Mesothelial cell of epicardium (in vitro differentiated cells): Measurements from ENCODE around the gene HHAT. TPM values are rescaled to one million over a fixed set of nuclear protein-coding genes. Genes with fewer than 3 reads are reported as not detected.

ENCODE experiments used
- DNase-seq, 2 experiments: peaks; one replicate each; pipeline ENCODE4 v3.0.0; 2021; ENCODE audit warnings: low spot score in 2 of 2; ENCODE audit not compliant: unreplicated experiment in 2 of 2
- H3K27ac Mint-ChIP-seq: 2 replicates; pipeline ENCODE4 v1.8.0; 2021; ENCODE audit warnings: mixed read lengths
- H3K27me3 Mint-ChIP-seq: 2 replicates; pipeline ENCODE4 v1.8.0; 2021; ENCODE audit warnings: low read depth, mixed read lengths
- H3K36me3 Mint-ChIP-seq: 2 replicates; pipeline ENCODE4 v1.8.0; 2021; ENCODE audit warnings: mixed read lengths
- H3K4me1 Mint-ChIP-seq: 2 replicates; pipeline ENCODE4 v1.8.0; 2021; ENCODE audit warnings: mixed read lengths
- H3K4me3 Mint-ChIP-seq: 2 replicates; pipeline ENCODE4 v1.8.0; 2021; ENCODE audit warnings: mild to moderate bottlenecking, moderate library complexity, mixed read lengths
- H3K9me3 Mint-ChIP-seq: 2 replicates; pipeline ENCODE4 v1.8.0; 2021; ENCODE audit warnings: mixed read lengths
- CTCF ChIP-seq: fragments of 200-600 bp; sonication (generic); IDR thresholded peaks from one replicate; pipeline ENCODE4 v1.5.0; 2021; ENCODE audit warnings: antibody characterized with exemption; ENCODE audit not compliant: unreplicated experiment
- total RNA-seq: library from RNA; stranded (reverse); gene quantifications from 3 replicates; pipeline ENCODE4 v1.2.1, GENCODE V29; 2021

Gene HHAT
- total RNA-seq, 1 donor from 2014 or later = 19.2 TPM

GRCh38 chr1:210496063-210496462 is 167.4 kb downstream of the HHAT start:
- no peaks in the 10 kb centered on the region for H3K27me3 Mint-ChIP-seq
- H3K36me3 Mint-ChIP-seq = no peaks in the 10 kb centered on the region
- H3K27ac Mint-ChIP-seq = no peak overlapping the region
- no peaks in the 10 kb centered on the region for H3K4me1 Mint-ChIP-seq
- no peak for DNase-seq
- H3K4me3 Mint-ChIP-seq = no peak overlapping the region
- H3K9me3 Mint-ChIP-seq = no peaks in the 10 kb centered on the region
- no peak for TF ChIP-seq CTCF

- no peak for DNase-seq
- no peak overlapping the region for H3K27ac Mint-ChIP-seq
- H3K36me3 Mint-ChIP-seq = no peaks in the 10 kb centered on the region
- H3K4me3 Mint-ChIP-seq = no peak overlapping the region
- H3K27me3 Mint-ChIP-seq = no peaks in the 10 kb centered on the region
- no peak for TF ChIP-seq CTCF
- no peaks in the 10 kb centered on the region for H3K4me1 Mint-ChIP-seq
- no peaks in the 10 kb centered on the region for H3K9me3 Mint-ChIP-seq
These were observed 171.3 kb downstream of the HHAT start for GRCh38 chr1:210499956-210500355.

- Mint-ChIP-seq H3K27ac (no peak overlapping the region), H3K9me3 (no peaks in the 10 kb centered on the region), H3K27me3 (no peaks in the 10 kb centered on the region), H3K4me1 (peaks cover 6% of the 10 kb centered on the region), H3K4me3 (no peak overlapping the region), H3K36me3 (no peaks in the 10 kb centered on the region)
- DNase-seq = no peak
- TF ChIP-seq CTCF = no peak
These were observed 172.1 kb downstream of the HHAT start for GRCh38 chr1:210500831-210501230.

- H3K4me1 Mint-ChIP-seq = peaks cover 17% of the 10 kb centered on the region
- H3K36me3 Mint-ChIP-seq = no peaks in the 10 kb centered on the region
- no peak for DNase-seq
- no peak for TF ChIP-seq CTCF
- no peak overlapping the region for H3K27ac Mint-ChIP-seq
- no peak overlapping the region for H3K4me3 Mint-ChIP-seq
- H3K27me3 Mint-ChIP-seq = no peaks in the 10 kb centered on the region
- H3K9me3 Mint-ChIP-seq = no peaks in the 10 kb centered on the region
These were observed 175.6 kb downstream of the HHAT start for GRCh38 chr1:210504286-210504685.

GRCh38 chr1:210505601-210506496 is 177.1 kb downstream of the HHAT start:
- H3K4me1 Mint-ChIP-seq = peaks cover 17% of the 10 kb centered on the region
- DNase-seq = no peak
- no peak overlapping the region for H3K4me3 Mint-ChIP-seq
- no peak overlapping the region for H3K27ac Mint-ChIP-seq
- no peaks in the 10 kb centered on the region for H3K36me3 Mint-ChIP-seq
- no peak for TF ChIP-seq CTCF
- H3K27me3 Mint-ChIP-seq = peaks cover 4% of the 10 kb centered on the region
- no peaks in the 10 kb centered on the region for H3K9me3 Mint-ChIP-seq
